GM12878 (cell line): ENCODE results near the gene SVIP. TPM values are rescaled to one million over a fixed set of nuclear protein-coding genes. Genes with fewer than 3 reads are reported as not detected.

Experiments used
- ATAC-seq: fragments of 200-7000 bp; cut with Tn5 transposase; 3 replicates; pipeline ENCODE4 v1.9.1; 2020; ENCODE audit warnings: mild to moderate bottlenecking, moderate library complexity
- BruUV-seq: library from RNA; stranded (reverse); fragments of 400-500 nt; replicated peaks from 2 replicates; lab custom pipeline; 2021; lab: Mats Ljungman, UMichigan
- CTCF ChIA-PET: fragments of 300-600 bp; sonication (Branson Sonifier 250); formaldehyde crosslinking; extraction: SDS; loops from one replicate; lab custom pipeline; 2021; ENCODE audit warnings: inconsistent platforms; lab: Yijun Ruan, JAX
- POLR2A ChIA-PET: fragments of 350-600 bp; formaldehyde crosslinking; extraction: SDS; loops from one replicate; lab custom pipeline; 2021; ENCODE audit warnings: inconsistent platforms; lab: Charles Lee
- RAD21 ChIA-PET: fragments of 300-600 bp; sonication (Branson Sonifier 250); formaldehyde crosslinking; loops from one replicate; lab custom pipeline; 2023; ENCODE audit warnings: antibody characterized with exemption; ENCODE audit not compliant: unreplicated experiment; lab: Charles Lee
- SMC1A ChIA-PET: fragments of 300-600 bp; sonication (Branson Sonifier 250); formaldehyde crosslinking; loops from one replicate; lab custom pipeline; 2023; ENCODE audit not compliant: unreplicated experiment, uncharacterized antibody; lab: Charles Lee
- DNase-seq: peaks from one replicate; pipeline ENCODE4 v3.0.0-alpha.2; 2011; ENCODE audit warnings: low read depth, low spot score
- FAIRE-seq: peaks from 3 replicates; lab custom pipeline; 2011; peaks lifted over from hg19 to GRCh38; lab: Jason Lieb, UNC
- H2AFZ ChIP-seq: 2 replicates; pipeline ENCODE4 v1.6.0; 2011; ENCODE audit warnings: low read depth, low read length, control low read depth; ENCODE audit not compliant: control insufficient read depth
- H3K27ac ChIP-seq: 2 replicates; pipeline ENCODE4 v1.5.1; 2011; ENCODE audit warnings: control low read depth; ENCODE audit not compliant: control insufficient read depth, insufficient read depth
- H3K27me3 ChIP-seq, 2 experiments: replicated peaks in 1 of 2; 2 replicates each; pipeline versions ENCODE4 v1.6.0 to v1.6.1; 2011; ENCODE audit warnings: low read length in 1 of 2; ENCODE audit not compliant: control insufficient read depth in 2 of 2, insufficient read depth in 2 of 2
- H3K36me3 ChIP-seq, 2 experiments: 2 replicates each; pipeline ENCODE4 v1.5.1; 2011; ENCODE audit warnings: low read length in 1 of 2; ENCODE audit not compliant: control insufficient read depth in 2 of 2, insufficient read depth in 2 of 2
- H3K4me1 ChIP-seq: 2 replicates; pipeline ENCODE4 v1.6.1; 2011; ENCODE audit warnings: mild to moderate bottlenecking, low read length, moderate library complexity, mixed read lengths; ENCODE audit not compliant: control insufficient read depth, insufficient read depth
- H3K4me2 ChIP-seq: 2 replicates; pipeline ENCODE4 v1.6.0; 2011; ENCODE audit warnings: control low read depth; ENCODE audit not compliant: control insufficient read depth, insufficient read depth
- H3K4me3 ChIP-seq: fragments of 200-600 bp; sonication (generic); 2 replicates; pipeline ENCODE4 v1.5.1; 2016
- H3K79me2 ChIP-seq: 2 replicates; pipeline ENCODE4 v1.6.0; 2011; ENCODE audit warnings: low read length; ENCODE audit not compliant: control insufficient read depth, insufficient read depth
- H3K9ac ChIP-seq: 2 replicates; pipeline ENCODE4 v1.8.0; 2011; ENCODE audit warnings: low read length, control low read depth, mixed read lengths; ENCODE audit not compliant: control insufficient read depth, insufficient read depth
- H3K9me3 ChIP-seq: replicated peaks from 3 replicates; pipeline ENCODE4 v1.5.1; 2011; ENCODE audit warnings: mild to moderate bottlenecking, low read length; ENCODE audit not compliant: control insufficient read depth, insufficient read depth
- H4K20me1 ChIP-seq: 2 replicates; pipeline ENCODE4 v1.6.0; 2011; ENCODE audit not compliant: control insufficient read depth, insufficient read depth
- CBFB ChIP-seq: IDR thresholded peaks from 2 replicates; pipeline ENCODE4 v1.6.1; 2016; ENCODE audit warnings: antibody characterized with exemption, low read depth
- DPF2 ChIP-seq: fragments of 450-650 bp; IDR thresholded peaks from 2 replicates; pipeline ENCODE4 v1.6.1; 2017; ENCODE audit warnings: mild to moderate bottlenecking
- EED ChIP-seq: sonication (generic); IDR thresholded peaks from 2 replicates; pipeline ENCODE4 v1.6.1; 2016; ENCODE audit warnings: antibody characterized with exemption, low read depth
- FOXM1 ChIP-seq: IDR thresholded peaks from 2 replicates; pipeline ENCODE4 v1.6.1; 2012; ENCODE audit warnings: low read depth, mild to moderate bottlenecking, inconsistent platforms, low read length, moderate library complexity
- IKZF1 ChIP-seq: fragments of 450-650 bp; conservative IDR thresholded peaks from 2 replicates; pipeline ENCODE4 v1.6.1; 2017; ENCODE audit warnings: antibody characterized with exemption, mild to moderate bottlenecking
- JUND ChIP-seq: IDR thresholded peaks from 2 replicates; pipeline ENCODE4 v1.6.1; 2012; ENCODE audit warnings: low read depth, mild to moderate bottlenecking, low read length, improper control_type of control experiment, moderate library complexity
- MEF2A ChIP-seq: IDR thresholded peaks from 2 replicates; pipeline ENCODE4 v1.6.1; 2011; ENCODE audit warnings: low read depth, mild to moderate bottlenecking, low read length, moderate library complexity; ENCODE audit not compliant: insufficient read depth
- MTA3 ChIP-seq: IDR thresholded peaks from 2 replicates; pipeline ENCODE4 v1.6.1; 2012; ENCODE audit warnings: low read length, inconsistent platforms, borderline replicate concordance
- MYB ChIP-seq: fragments of 150-350 bp; IDR thresholded peaks from 2 replicates; pipeline ENCODE4 v1.6.1; 2014; ENCODE audit warnings: mild to moderate bottlenecking, low read depth, low read length, borderline replicate concordance
- NFYA ChIP-seq: IDR thresholded peaks from 2 replicates; pipeline ENCODE4 v1.6.1; 2011; ENCODE audit warnings: low read depth, mild to moderate bottlenecking, low read length, improper control_type of control experiment, borderline replicate concordance
- SRF ChIP-seq, 2 experiments: IDR thresholded peaks; 2 replicates each; pipeline ENCODE4 v1.6.1; 2011; ENCODE audit warnings: low read depth in 2 of 2, low read length in 2 of 2, mild to moderate bottlenecking in 1 of 2, moderate library complexity in 1 of 2
- TAF1 ChIP-seq: IDR thresholded peaks from 2 replicates; pipeline ENCODE4 v1.6.1; 2011; ENCODE audit warnings: mild to moderate bottlenecking, low read depth, low read length, borderline replicate concordance
- WGBS: methylation state at CpG from one replicate; pipeline ENCODE4 v1.1.6; 2016; ENCODE audit warnings: low lambda C conversion rate; ENCODE audit not compliant: insufficient replicate concordance, insufficient coverage; ENCODE audit errors: missing lambda C conversion rate; 5-methylcytosine and 5-hydroxymethylcytosine counted together
- in situ Hi-C: fragments of 300-500 bp; cut with MboI; formaldehyde crosslinking; loops from 9 replicates; pipeline ENCODE4 v1.14.3; 2018; ENCODE audit warnings: mixed read lengths
- intact Hi-C: fragments of 100-400 bp; cut with micrococcal nuclease; formaldehyde crosslinking; loops from one replicate; pipeline ENCODE4 v1.14.2; 2022; ENCODE audit not compliant: unreplicated experiment
- polyA plus RNA-seq, 11 experiments: library from polyadenylated mRNA; depleted of rRNA in 4 of 11; unstranded in 6 of 11; stranded (reverse) in 5 of 11; fragments of >200 nt; fragmentation: Nextera tagmentation in 4 of 11; fragmentation: Illumina TruSeq in 1 of 11; extraction: Ambion mirVana in 4 of 11; extraction: Trizol in 1 of 11; gene quantifications; 1 replicate in 1 of 11; 2 replicates in 10 of 11; pipeline versions ENCODE4 v1.2.1 to v1.2.3, GENCODE V29; 2011 to 2016; ENCODE audit warnings: inconsistent platforms in 2 of 11, missing spikeins in 2 of 11, low read depth in 1 of 11
- total RNA-seq, 4 experiments: library from RNA; depleted of rRNA in 3 of 4; stranded (reverse); fragments of >200 nt in 3 of 4; fragmentation: Illumina TruSeq in 1 of 4; extraction: Trizol in 1 of 4; gene quantifications; 2 replicates each; pipeline versions ENCODE4 v1.2.1 to v1.2.3, GENCODE V29; 2013 to 2021
- TF ChIP-seq, protein P1 (sequence below): IDR thresholded peaks from 2 replicates; pipeline ENCODE4 v1.6.1; 2011; ENCODE audit warnings: mild to moderate bottlenecking, low read depth, low read length, moderate library complexity; ENCODE audit not compliant: insufficient replicate concordance
- TF ChIP-seq, protein P2 (sequence below): fragments of 450-650 bp; formaldehyde crosslinking; IDR thresholded peaks from 2 replicates; pipeline ENCODE4 v1.5.0; 2022; ENCODE audit warnings: mild to moderate bottlenecking, missing genetic modification characterization
- TF ChIP-seq, protein P3 (sequence below): IDR thresholded peaks from 2 replicates; pipeline ENCODE4 v1.6.1; 2012; ENCODE audit warnings: low read depth, low read length, improper control_type of control experiment

SVIP gene
- total and polyA plus RNA-seq, 10 of the 15 experiments (the other 5 are each of a cell fraction or from before 2014, with no cell fraction given) = 17.8 to 78.0 (median 55.4) TPM

- H3K4me2 ChIP-seq = no peak overlapping the region
- CTCF ChIA-PET = interaction anchor here (1.4 to 3.5 kb wide), 2 partner anchors 10 to 19 kb away, joined by 3 to 15 read pairs; no protein-coding TSS in a partner anchor
- in situ Hi-C loops = no loop called here
- DNase-seq (no peak), ATAC-seq (no peak)
- BruUV-seq = no TSS peak
- H3K4me1 ChIP-seq = no peaks in the 10 kb centered on the region
- no peak overlapping the region for H3K4me3 ChIP-seq
- no peak overlapping the region for H3K27ac ChIP-seq
- H3K9ac ChIP-seq = no peak overlapping the region
- TF ChIP-seq EED (no peak), NFYA (no peak), MTA3 (no peak), MYB (no peak), TAF1 (no peak), SRF (IDR thresholded peaks at IDR 0.05; ENCODE audit: low read depth in 2 of 2, low read length in 2 of 2) (no peak), IKZF1 (no peak), DPF2 (no peak), CBFB (no peak), JUND (no peak), MEF2A (no peak), FOXM1 (no peak)
- TF ChIP-seq, protein P1, sequence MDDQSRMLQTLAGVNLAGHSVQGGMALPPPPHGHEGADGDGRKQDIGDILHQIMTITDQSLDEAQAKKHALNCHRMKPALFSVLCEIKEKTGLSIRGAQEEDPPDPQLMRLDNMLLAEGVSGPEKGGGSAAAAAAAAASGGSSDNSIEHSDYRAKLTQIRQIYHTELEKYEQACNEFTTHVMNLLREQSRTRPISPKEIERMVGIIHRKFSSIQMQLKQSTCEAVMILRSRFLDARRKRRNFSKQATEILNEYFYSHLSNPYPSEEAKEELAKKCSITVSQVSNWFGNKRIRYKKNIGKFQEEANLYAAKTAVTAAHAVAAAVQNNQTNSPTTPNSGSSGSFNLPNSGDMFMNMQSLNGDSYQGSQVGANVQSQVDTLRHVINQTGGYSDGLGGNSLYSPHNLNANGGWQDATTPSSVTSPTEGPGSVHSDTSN = no peak
- TF ChIP-seq, protein P2, sequence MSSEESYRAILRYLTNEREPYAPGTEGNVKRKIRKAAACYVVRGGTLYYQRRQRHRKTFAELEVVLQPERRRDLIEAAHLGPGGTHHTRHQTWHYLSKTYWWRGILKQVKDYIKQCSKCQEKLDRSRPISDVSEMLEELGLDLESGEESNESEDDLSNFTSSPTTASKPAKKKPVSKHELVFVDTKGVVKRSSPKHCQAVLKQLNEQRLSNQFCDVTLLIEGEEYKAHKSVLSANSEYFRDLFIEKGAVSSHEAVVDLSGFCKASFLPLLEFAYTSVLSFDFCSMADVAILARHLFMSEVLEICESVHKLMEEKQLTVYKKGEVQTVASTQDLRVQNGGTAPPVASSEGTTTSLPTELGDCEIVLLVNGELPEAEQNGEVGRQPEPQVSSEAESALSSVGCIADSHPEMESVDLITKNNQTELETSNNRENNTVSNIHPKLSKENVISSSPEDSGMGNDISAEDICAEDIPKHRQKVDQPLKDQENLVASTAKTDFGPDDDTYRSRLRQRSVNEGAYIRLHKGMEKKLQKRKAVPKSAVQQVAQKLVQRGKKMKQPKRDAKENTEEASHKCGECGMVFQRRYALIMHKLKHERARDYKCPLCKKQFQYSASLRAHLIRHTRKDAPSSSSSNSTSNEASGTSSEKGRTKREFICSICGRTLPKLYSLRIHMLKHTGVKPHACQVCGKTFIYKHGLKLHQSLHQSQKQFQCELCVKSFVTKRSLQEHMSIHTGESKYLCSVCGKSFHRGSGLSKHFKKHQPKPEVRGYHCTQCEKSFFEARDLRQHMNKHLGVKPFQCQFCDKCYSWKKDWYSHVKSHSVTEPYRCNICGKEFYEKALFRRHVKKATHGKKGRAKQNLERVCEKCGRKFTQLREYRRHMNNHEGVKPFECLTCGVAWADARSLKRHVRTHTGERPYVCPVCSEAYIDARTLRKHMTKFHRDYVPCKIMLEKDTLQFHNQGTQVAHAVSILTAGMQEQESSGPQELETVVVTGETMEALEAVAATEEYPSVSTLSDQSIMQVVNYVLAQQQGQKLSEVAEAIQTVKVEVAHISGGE = no peak
- TF ChIP-seq, protein P3, sequence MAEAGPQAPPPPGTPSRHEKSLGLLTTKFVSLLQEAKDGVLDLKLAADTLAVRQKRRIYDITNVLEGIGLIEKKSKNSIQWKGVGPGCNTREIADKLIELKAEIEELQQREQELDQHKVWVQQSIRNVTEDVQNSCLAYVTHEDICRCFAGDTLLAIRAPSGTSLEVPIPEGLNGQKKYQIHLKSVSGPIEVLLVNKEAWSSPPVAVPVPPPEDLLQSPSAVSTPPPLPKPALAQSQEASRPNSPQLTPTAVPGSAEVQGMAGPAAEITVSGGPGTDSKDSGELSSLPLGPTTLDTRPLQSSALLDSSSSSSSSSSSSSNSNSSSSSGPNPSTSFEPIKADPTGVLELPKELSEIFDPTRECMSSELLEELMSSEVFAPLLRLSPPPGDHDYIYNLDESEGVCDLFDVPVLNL = no peak
- TF ChIP-seq, all 136 proteins: peak for 0
- WGBS = 63% methylated on average over 1 of the region's 1 CpG
- Histone ChIP-seq H4K20me1 (no peaks in the 10 kb centered on the region), H3K9me3 (no peaks in the 10 kb centered on the region), H3K27me3 (no peaks in the 10 kb centered on the region), H2AFZ (no peak overlapping the region), H3K79me2 (no peaks in the 10 kb centered on the region), H3K36me3 (no peaks in the 10 kb centered on the region)
- POLR2A ChIA-PET = no interaction called here
- SMC1A ChIA-PET = interaction anchor here (1.2 to 3.2 kb wide), 3 partner anchors 12 to 98 kb away, joined by 3 to 12 read pairs (median 4); no protein-coding TSS in a partner anchor
- RAD21 ChIA-PET = interaction anchor here (1.3 kb wide), 1 partner anchor 98 kb away, joined by 3 read pairs; no protein-coding TSS in a partner anchor
- intact Hi-C loops = no loop called here
- no peak for FAIRE-seq
Measured at GRCh38 chr11:22769081-22769480, 60.5 kb downstream of the SVIP start.
